ENCODE data around the gene ABCB10. TPM values are rescaled to one million over a fixed set of nuclear protein-coding genes. Genes with fewer than 3 reads are reported as not detected.
"Not testable (repeated sequence)": the region's sequence is repeated elsewhere in the genome, so short reads cannot be mapped to it uniquely, and the experiment has no call there.

ABCB10 gene
- total RNA-seq, 1 experiment from 2014 or later: 95.8 TPM

DNA sequence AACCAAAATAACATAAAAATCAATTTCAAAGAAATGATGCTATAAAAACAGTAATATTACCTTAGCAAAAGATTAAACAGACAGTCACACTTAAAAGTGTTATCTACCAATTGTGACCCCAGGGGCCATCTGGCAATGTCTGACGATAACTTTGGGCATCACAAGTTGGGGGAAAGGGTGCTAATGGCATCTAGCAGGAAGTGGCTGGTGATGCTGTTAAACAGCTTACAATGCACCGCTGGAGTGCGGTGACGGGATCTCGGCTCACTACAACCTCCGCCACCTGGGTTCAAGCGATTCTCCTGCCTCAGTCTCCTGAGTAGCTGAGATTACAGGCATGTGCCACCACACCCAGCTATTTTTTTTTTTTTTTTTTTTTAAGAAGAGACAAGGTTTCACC, 78.0 kb downstream of the ABCB10 start:
- DNase-seq (ENCODE audit: extremely low read depth, low read depth): no peak

DNA sequence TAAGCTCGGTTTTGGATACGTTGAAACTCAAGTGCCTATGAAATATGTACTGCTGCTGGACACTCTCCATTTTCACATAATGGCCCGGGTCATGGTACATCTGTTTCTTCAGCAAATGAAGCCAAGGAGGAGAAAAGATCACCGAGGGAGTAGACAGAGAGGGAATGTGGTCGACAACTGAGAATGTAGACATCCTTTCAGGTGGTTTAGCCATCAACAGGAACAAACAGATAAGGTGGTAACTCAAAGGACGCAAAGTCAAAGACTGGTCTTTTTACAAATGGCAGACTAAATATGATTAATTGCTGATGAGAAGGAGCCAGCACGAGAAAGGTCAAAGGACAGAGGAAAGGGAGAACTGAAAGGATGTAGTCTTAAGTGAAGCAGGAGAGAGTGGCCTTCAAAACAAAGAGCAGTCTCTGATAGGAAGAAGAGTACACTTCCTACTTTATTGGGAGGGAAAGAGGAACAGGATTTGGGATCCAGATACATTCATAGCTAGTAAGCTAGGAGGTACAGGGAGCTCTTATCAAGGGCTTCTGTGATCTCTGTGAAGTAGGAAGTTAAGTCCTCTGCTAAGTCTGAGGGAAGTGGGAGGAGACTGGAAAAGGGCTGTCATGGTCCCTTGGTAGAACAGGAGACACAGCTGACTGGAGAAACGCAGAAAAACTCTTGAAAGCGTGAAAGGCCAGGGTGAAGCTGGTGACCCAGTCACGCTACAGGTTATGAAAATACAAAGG, 78.7 kb downstream of the ABCB10 start:
- DNase-seq (ENCODE audit: extremely low read depth, low read depth): no peak

DNA sequence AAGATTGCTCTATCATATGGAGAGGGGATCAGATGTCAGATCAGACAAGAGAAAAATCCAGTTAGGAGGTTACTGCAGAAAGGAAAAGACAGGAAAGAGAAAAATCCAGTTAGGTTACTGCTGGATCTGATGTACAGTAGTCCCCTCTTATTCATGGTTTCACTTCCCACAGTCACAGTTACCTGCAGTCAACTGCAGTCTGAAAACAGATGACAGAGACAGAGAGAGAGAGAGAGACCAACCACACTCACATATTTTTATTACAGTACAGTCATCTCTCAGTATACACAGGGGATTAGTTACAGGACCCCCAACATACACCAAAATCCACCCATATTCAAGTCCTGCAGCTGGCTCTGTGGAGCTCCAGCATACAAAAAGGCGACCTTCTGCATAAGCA, 79.7 kb downstream of the ABCB10 start:
- no peak for DNase-seq (ENCODE audit: extremely low read depth, low read depth)

DNA sequence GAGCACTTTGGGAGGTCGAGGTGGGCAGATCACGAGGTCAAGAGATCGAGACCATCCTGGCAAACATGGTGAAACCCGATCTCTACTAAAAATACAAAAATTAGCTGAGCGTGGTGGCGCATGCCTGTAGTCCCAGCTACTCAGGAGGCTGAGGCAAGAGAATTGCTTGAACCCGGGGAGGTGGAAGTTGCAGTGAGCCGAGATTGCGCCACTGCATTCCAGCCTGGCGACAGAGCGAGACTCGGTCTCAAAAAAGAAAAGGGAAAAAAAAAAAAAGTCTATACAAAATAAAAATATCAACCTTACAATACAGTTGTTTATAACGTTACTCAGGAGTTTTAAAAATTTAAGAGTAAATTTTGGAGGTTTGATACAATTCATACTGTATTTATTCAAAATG, 82.6 kb downstream of the ABCB10 start:
- not testable (repeated sequence) for DNase-seq (ENCODE audit: extremely low read depth, low read depth)

DNA sequence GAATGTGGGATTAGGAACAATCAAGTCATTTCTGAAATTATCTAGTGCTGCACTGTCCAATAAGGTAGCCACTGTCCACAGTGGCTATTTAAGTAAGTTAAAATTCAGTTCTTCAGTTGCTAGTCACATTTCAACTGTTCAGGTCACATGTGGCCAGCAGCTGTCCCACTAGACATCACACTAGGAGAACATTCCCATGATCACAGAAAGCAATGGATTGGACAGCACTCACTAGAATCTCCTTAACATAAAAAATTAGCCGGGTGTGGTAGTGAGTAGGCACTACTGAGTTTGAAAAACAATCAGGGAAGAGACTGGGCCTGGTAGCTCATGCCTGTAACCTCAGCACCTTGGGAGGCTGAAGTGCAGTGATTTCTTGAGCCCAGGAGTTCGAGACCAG, 84.0 kb downstream of the ABCB10 start:
- no peak for DNase-seq (ENCODE audit: extremely low read depth, low read depth)

DNA sequence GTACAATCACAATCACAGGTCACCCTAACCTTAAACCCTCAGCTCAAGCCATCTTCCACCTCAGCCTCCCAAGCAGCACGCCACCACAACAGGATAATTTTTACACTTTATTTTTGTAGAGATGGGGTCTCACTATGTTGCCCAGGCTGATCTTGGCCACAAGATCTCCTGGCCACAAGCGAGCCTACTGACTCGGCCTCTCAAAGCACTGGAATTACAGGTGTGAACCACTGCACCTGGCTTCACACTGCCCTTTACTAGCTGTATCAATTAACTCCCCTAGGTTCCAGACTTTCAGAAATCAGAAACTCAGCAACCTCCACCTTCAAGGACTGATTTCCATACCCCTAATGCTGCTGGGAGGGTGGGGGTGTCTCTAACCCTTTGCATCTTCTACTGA, 87.3 kb downstream of the ABCB10 start:
- DNase-seq (ENCODE audit: extremely low read depth, low read depth): no peak

DNA sequence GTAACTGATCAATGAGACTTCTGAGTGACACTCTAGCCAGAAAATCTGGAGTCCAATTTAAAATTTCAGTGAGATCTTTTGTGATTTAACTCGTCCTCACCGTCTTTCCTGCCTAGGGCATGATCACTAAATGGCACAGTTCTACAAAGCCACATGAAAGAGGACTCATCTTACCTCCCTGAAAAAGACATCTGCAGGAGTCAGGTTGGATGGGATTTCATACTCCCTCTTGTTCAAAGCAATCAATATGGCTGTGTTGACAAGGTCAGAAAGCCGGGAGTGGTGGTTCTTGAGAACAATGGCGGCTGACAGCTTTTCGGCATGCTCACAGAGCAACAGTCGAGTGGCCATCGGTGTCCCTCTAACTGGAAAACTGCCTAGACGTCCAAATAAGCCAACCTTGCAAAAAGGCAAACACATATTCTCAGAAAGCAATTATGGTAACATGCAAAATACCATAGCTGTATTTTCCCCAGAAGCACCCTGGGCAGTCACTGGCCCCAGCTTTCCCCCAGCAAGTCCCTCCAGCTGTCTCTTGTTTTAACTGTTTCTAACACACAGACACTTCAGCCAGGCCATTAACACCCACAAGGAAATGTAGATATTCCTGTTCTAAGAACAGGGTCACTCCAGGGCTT, 88.0 kb downstream of the ABCB10 start:
- no peak for DNase-seq (ENCODE audit: extremely low read depth, low read depth)

DNA sequence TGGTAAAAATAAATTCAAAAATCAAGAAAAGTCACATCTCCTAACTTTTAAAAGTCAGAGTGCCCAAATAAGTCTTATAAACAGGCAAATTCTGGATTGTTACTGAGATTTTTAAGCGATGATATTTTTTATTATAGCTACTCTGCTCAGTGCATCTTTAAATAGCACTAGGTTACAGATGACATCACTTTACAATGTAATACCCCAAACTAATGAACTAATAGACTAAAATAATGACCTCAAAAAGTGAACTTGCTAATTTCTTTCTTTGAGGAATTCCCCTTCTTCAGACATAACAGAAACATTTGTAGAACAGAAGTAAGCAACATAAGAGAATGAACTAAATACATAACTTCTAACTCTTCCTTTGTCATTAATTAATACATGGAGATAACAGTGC, 91.6 kb downstream of the ABCB10 start:
- no peak for DNase-seq (ENCODE audit: extremely low read depth, low read depth)

Small RNA genes lying within 50 kb of the gene (small RNA-seq; reads per million reads assigned to genes)
- gene HMGN2P19 (0 reads per million in 2 experiments), gene RNA5SP78 (0 reads per million in 2 experiments), gene RNU4-21P (0 reads per million in 2 experiments)

Other genes starting within 250 kb of the ABCB10 start
- gene CCSAP, start 215.7 kb downstream of the ABCB10 start, total RNA-seq (2014; rRNA removed; shearing (Covaris generic)): 17.8 and 19.1 TPM in 2 replicates
- not detected in 2 replicates for gene ACTA1, start 124.6 kb downstream of the ABCB10 start, total RNA-seq (2014; rRNA removed; shearing (Covaris generic))
- 58.8 and 60.0 TPM in 2 replicates for gene NUP133, start 50.4 kb downstream of the ABCB10 start, total RNA-seq (2014; rRNA removed; shearing (Covaris generic))
- 25.2 and 25.9 TPM in 2 replicates for gene TAF5L, start 67.4 kb upstream of the ABCB10 start, total RNA-seq (2014; rRNA removed; shearing (Covaris generic))
- gene URB2, start 67.5 kb upstream of the ABCB10 start, total RNA-seq (2014; rRNA removed; shearing (Covaris generic)): 21.3 and 23.8 TPM in 2 replicates

Data from NCI-H460 (cell line).